GM12891 (cell line): ENCODE results near the gene SPTBN1.

ENCODE experiments used
- DNase-seq: peaks from one replicate; pipeline ENCODE4 v3.0.0; 2011; ENCODE audit warnings: low spot score; ENCODE audit not compliant: insufficient read length
- FAIRE-seq: peaks from 2 replicates; lab custom pipeline; 2011; peaks lifted over from hg19 to GRCh38; lab: Jason Lieb, UNC
- PAX5 ChIP-seq: IDR thresholded peaks from 2 replicates; pipeline ENCODE4 v1.6.1; 2011; ENCODE audit warnings: low read length, moderate library complexity, mild to moderate bottlenecking; ENCODE audit not compliant: insufficient read depth, severe bottlenecking
- POLR2A ChIP-seq: IDR thresholded peaks from 2 replicates; pipeline ENCODE4 v1.6.1; 2011; ENCODE audit warnings: low read depth, low read length, control low read depth
- POLR2AphosphoS5 ChIP-seq: IDR thresholded peaks from 2 replicates; pipeline ENCODE4 v1.6.1; 2011; ENCODE audit warnings: low read depth, low read length, control low read depth
- POU2F2 ChIP-seq: IDR thresholded peaks from 2 replicates; pipeline ENCODE4 v1.6.1; 2011; ENCODE audit warnings: low read depth, mild to moderate bottlenecking, control low read depth, low read length, moderate library complexity
- SPI1 ChIP-seq: IDR thresholded peaks from 2 replicates; pipeline ENCODE4 v1.6.1; 2011; ENCODE audit warnings: low read depth, low read length, control low read depth
- TAF1 ChIP-seq: IDR thresholded peaks from 2 replicates; pipeline ENCODE4 v1.6.1; 2011; ENCODE audit warnings: low read depth, low read length, control low read depth

SPTBN1 gene

GRCh38 chr2:54419855-54420523 is 36.1 kb upstream of the SPTBN1 start:
- DNase-seq (no peak), FAIRE-seq (no peak)
- TF ChIP-seq POLR2A (no peak), SPI1 (no peak), PAX5 (no peak), TAF1 (no peak), POU2F2 (no peak), POLR2AphosphoS5 (no peak)

- no peak for DNase-seq
- TF ChIP-seq POU2F2 (no peak), SPI1 (no peak), PAX5 (no peak), POLR2AphosphoS5 (no peak), TAF1 (no peak), POLR2A (no peak)
- FAIRE-seq, result no peak
Measured at GRCh38 chr2:54420524-54421172, 35.5 kb upstream of the SPTBN1 start.

- no peak for TF ChIP-seq POLR2AphosphoS5
- TF ChIP-seq TAF1, result no peak
- no peak for TF ChIP-seq PAX5
- TF ChIP-seq POU2F2, result no peak
- TF ChIP-seq POLR2A, result no peak
- no peak for TF ChIP-seq SPI1
- FAIRE-seq, result no peak
- DNase-seq, result no peak
Measured at GRCh38 chr2:54422072-54422581, 34.0 kb upstream of the SPTBN1 start.

GRCh38 chr2:54423213-54423612 is 32.9 kb upstream of the SPTBN1 start:
- TF ChIP-seq POLR2AphosphoS5 (no peak), POU2F2 (no peak), TAF1 (no peak), POLR2A (no peak), PAX5 (no peak), SPI1 (no peak)
- FAIRE-seq (no peak), DNase-seq (no peak)

GRCh38 chr2:54424555-54425163 is 31.5 kb upstream of the SPTBN1 start:
- no peak for DNase-seq
- no peak for FAIRE-seq
- no peak for TF ChIP-seq POLR2A
- no peak for TF ChIP-seq TAF1
- no peak for TF ChIP-seq PAX5
- TF ChIP-seq SPI1, result no peak

- DNase-seq, result no peak
- TF ChIP-seq PAX5 (no peak), POLR2A (no peak), POLR2AphosphoS5 (no peak), SPI1 (no peak), TAF1 (no peak), POU2F2 (no peak)
- FAIRE-seq, result no peak
Measured at GRCh38 chr2:54428108-54428831, 27.9 kb upstream of the SPTBN1 start.

- FAIRE-seq (no peak), DNase-seq (no peak)
- TF ChIP-seq PAX5 (no peak), SPI1 (no peak), TAF1 (no peak), POLR2A (no peak), POLR2AphosphoS5 (no peak), POU2F2 (no peak)
Measured at GRCh38 chr2:54429054-54429453, 27.1 kb upstream of the SPTBN1 start.

GRCh38 chr2:54429811-54430551 is 26.1 kb upstream of the SPTBN1 start:
- TF ChIP-seq POLR2A, result no peak
- no peak for TF ChIP-seq SPI1
- TF ChIP-seq TAF1, result no peak
- TF ChIP-seq PAX5, result no peak
- no peak for TF ChIP-seq POLR2AphosphoS5
- no peak for TF ChIP-seq POU2F2
- FAIRE-seq, result no peak
- DNase-seq, result no peak
